Neural cell (in vitro differentiated cells): ENCODE results near the gene MYOCD. TPM values are rescaled to one million over a fixed set of nuclear protein-coding genes. Genes with fewer than 3 reads are reported as not detected.

Source experiments
- H2AFZ ChIP-seq: fragments of 200-600, 300-800 bp; sonication (generic), shearing (Covaris generic); 2 replicates; pipeline ENCODE4 v1.6.0; 2014; ENCODE audit warnings: low read depth, mild to moderate bottlenecking, antibody characterized with exemption, low read length, moderate library complexity
- H3F3A ChIP-seq: fragments of 200-600 bp; shearing (Covaris generic); 2 replicates; pipeline ENCODE4 v1.6.1; 2016; ENCODE audit warnings: mild to moderate bottlenecking, moderate library complexity, mixed read lengths, antibody characterized with exemption, low read length; ENCODE audit not compliant: insufficient read depth, poor library complexity, severe bottlenecking
- H3K27ac ChIP-seq: fragments of 200-600, 300-800 bp; sonication (generic), shearing (Covaris generic); 2 replicates; pipeline ENCODE4 v1.5.1; 2014; ENCODE audit warnings: mild to moderate bottlenecking, low read length, moderate library complexity
- H3K27me3 ChIP-seq: fragments of 300-800, 200-600 bp; sonication (generic), shearing (Covaris generic); 2 replicates; pipeline ENCODE4 v1.6.0; 2014; ENCODE audit warnings: mild to moderate bottlenecking, low read depth, low read length, moderate library complexity; ENCODE audit not compliant: insufficient read depth
- H3K36me3 ChIP-seq: fragments of 300-800, 200-600 bp; sonication (generic), shearing (Covaris generic); 2 replicates; pipeline ENCODE4 v1.5.1; 2014; ENCODE audit warnings: mild to moderate bottlenecking, antibody characterized with exemption, low read length, moderate library complexity; ENCODE audit not compliant: insufficient read depth
- H3K4me2 ChIP-seq: fragments of 300-800, 200-600 bp; sonication (generic), shearing (Covaris generic); 2 replicates; pipeline ENCODE4 v1.6.0; 2014; ENCODE audit warnings: mild to moderate bottlenecking, low read length
- H3K4me3 ChIP-seq: fragments of 300-800, 200-600 bp; sonication (generic), shearing (Covaris generic); 2 replicates; pipeline ENCODE4 v1.5.1; 2014; ENCODE audit warnings: mild to moderate bottlenecking, low read length, moderate library complexity
- H3K79me2 ChIP-seq: fragments of 200-600 bp; shearing (Covaris generic); replicated peaks from 2 replicates; pipeline ENCODE4 v1.6.0; 2014; ENCODE audit warnings: mild to moderate bottlenecking, low read length, moderate library complexity; ENCODE audit not compliant: insufficient read depth
- H3K9ac ChIP-seq: fragments of 300-800, 200-600 bp; sonication (generic), shearing (Covaris generic); 2 replicates; pipeline ENCODE4 v1.6.1; 2016; ENCODE audit warnings: mild to moderate bottlenecking, low read length, mixed read lengths
- H3K9me2 ChIP-seq: fragments of 200-600 bp; shearing (Covaris generic); 2 replicates; pipeline ENCODE4 v1.6.1; 2016; ENCODE audit warnings: mild to moderate bottlenecking, low read length, mixed read lengths; ENCODE audit not compliant: insufficient read depth
- H3K9me3 ChIP-seq: fragments of 200-600, 300-800 bp; sonication (generic), shearing (Covaris generic); 2 replicates; pipeline ENCODE4 v1.6.1; 2016; ENCODE audit warnings: mild to moderate bottlenecking, mixed run types, low read length, moderate library complexity, mixed read lengths
- H4K20me1 ChIP-seq: fragments of 200-600 bp; shearing (Covaris generic); 2 replicates; pipeline ENCODE4 v1.6.1; 2016; ENCODE audit warnings: mild to moderate bottlenecking, mixed run types; ENCODE audit not compliant: insufficient read depth
- CTCF ChIP-seq: fragments of 450-650 bp; IDR thresholded peaks from 2 replicates; pipeline ENCODE4 v1.5.1; 2014; ENCODE audit warnings: antibody characterized with exemption, mild to moderate bottlenecking, moderate library complexity; ENCODE audit not compliant: poor library complexity, severe bottlenecking
- EP300 ChIP-seq: fragments of 450-650 bp; conservative IDR thresholded peaks from 2 replicates; pipeline ENCODE4 v1.6.1; 2014; ENCODE audit warnings: antibody characterized with exemption, mild to moderate bottlenecking, moderate library complexity; ENCODE audit not compliant: poor library complexity, severe bottlenecking
- EZH2 ChIP-seq: fragments of 200-600, 300-800 bp; shearing (Covaris generic), sonication (generic); IDR thresholded peaks from 2 replicates; pipeline ENCODE4 v1.6.1; 2014; ENCODE audit warnings: antibody characterized with exemption, low read length, borderline replicate concordance, mild to moderate bottlenecking; ENCODE audit not compliant: insufficient read depth, poor library complexity, severe bottlenecking
- MXI1 ChIP-seq: fragments of 450-650 bp; conservative IDR thresholded peaks from 2 replicates; pipeline ENCODE4 v1.6.1; 2014; ENCODE audit warnings: antibody characterized with exemption, mild to moderate bottlenecking; ENCODE audit not compliant: poor library complexity, severe bottlenecking
- POLR2AphosphoS5 ChIP-seq: IDR thresholded peaks from 2 replicates; pipeline ENCODE4 v1.6.1; 2012
- RAD21 ChIP-seq: fragments of 450-650 bp; conservative IDR thresholded peaks from 2 replicates; pipeline ENCODE4 v1.6.1; 2014; ENCODE audit warnings: antibody characterized with exemption, mild to moderate bottlenecking, moderate library complexity
- REST ChIP-seq: IDR thresholded peaks from 2 replicates; pipeline ENCODE4 v1.6.1; 2012; ENCODE audit warnings: borderline replicate concordance
- SMC3 ChIP-seq: fragments of 450-650 bp; conservative IDR thresholded peaks from 2 replicates; pipeline ENCODE4 v1.6.1; 2014; ENCODE audit warnings: antibody characterized with exemption, mild to moderate bottlenecking, moderate library complexity; ENCODE audit not compliant: poor library complexity
- TAF1 ChIP-seq: IDR thresholded peaks from 2 replicates; pipeline ENCODE4 v1.6.1; 2012; ENCODE audit warnings: low read depth
- polyA plus RNA-seq: library from polyadenylated mRNA; depleted of rRNA; stranded (reverse); fragments of >200 nt; gene quantifications from 2 replicates; pipeline ENCODE4 v1.2.3, GENCODE V29; 2014

MYOCD gene
- polyA plus RNA-seq, 1 donor from 2014 or later, result not detected

GRCh38 chr17:12734926-12735325 lies 69.2 kb downstream of the MYOCD start:
- H3K9me2 ChIP-seq, result no peaks in the 10 kb centered on the region
- no peak overlapping the region for H3K9ac ChIP-seq
- H3K36me3 ChIP-seq, result no peaks in the 10 kb centered on the region
- no peak overlapping the region for H3K4me2 ChIP-seq
- no peaks in the 10 kb centered on the region for H3K9me3 ChIP-seq
- H3K27me3 ChIP-seq, result no peaks in the 10 kb centered on the region
- no peaks in the 10 kb centered on the region for H3K79me2 ChIP-seq
- no peak overlapping the region for H3K4me3 ChIP-seq
- H3K27ac ChIP-seq, result no peak overlapping the region
- H3F3A ChIP-seq, result no peaks in the 10 kb centered on the region
- H4K20me1 ChIP-seq, result no peaks in the 10 kb centered on the region
- H2AFZ ChIP-seq, result no peak overlapping the region
- TF ChIP-seq EP300, result no peak
- TF ChIP-seq REST, result no peak
- TF ChIP-seq SMC3, result no peak
- TF ChIP-seq CTCF, result no peak
- TF ChIP-seq MXI1, result no peak
- no peak for TF ChIP-seq TAF1
- TF ChIP-seq RAD21, result no peak
- no peak for TF ChIP-seq POLR2AphosphoS5
- TF ChIP-seq EZH2, result no peak

- Histone ChIP-seq H2AFZ (no peak overlapping the region), H3K27ac (no peak overlapping the region), H3K4me3 (no peak overlapping the region), H3K9ac (no peak overlapping the region), H3K4me2 (no peak overlapping the region), H3F3A (no peaks in the 10 kb centered on the region), H3K79me2 (no peaks in the 10 kb centered on the region), H3K9me2 (no peaks in the 10 kb centered on the region), H3K36me3 (no peaks in the 10 kb centered on the region), H3K27me3 (no peaks in the 10 kb centered on the region), H3K9me3 (no peaks in the 10 kb centered on the region), H4K20me1 (no peaks in the 10 kb centered on the region)
- TF ChIP-seq POLR2AphosphoS5, result no peak
- TF ChIP-seq EP300, result no peak
- TF ChIP-seq MXI1, result no peak
- TF ChIP-seq CTCF, result no peak
- TF ChIP-seq RAD21, result no peak
- no peak for TF ChIP-seq REST
- TF ChIP-seq TAF1, result no peak
- TF ChIP-seq SMC3, result no peak
- no peak for TF ChIP-seq EZH2
Observed at GRCh38 chr17:12735517-12735916, 69.8 kb downstream of the MYOCD start.
